ENCODE data around the gene DAAM2.
A peak's percentile ranks its signal among the peaks of the same experiment; 100 is the strongest.

DAAM2 gene

GRCh38 chr6:39849764-39850163 lies 57.6 kb downstream of the DAAM2 start:
- no peak for DNase-seq

GRCh38 chr6:39850736-39851297 lies 58.6 kb downstream of the DAAM2 start:
- DNase-seq, result no peak

- no peak for DNase-seq
Measured at GRCh38 chr6:39851331-39851730, 59.2 kb downstream of the DAAM2 start.

- DNase-seq, result no peak
Measured at GRCh38 chr6:39852324-39852723, 60.1 kb downstream of the DAAM2 start.

GRCh38 chr6:39853604-39854003 lies 61.4 kb downstream of the DAAM2 start:
- DNase-seq, result no peak

- DNase-seq, result no peak
Measured at GRCh38 chr6:39855356-39855995, 63.3 kb downstream of the DAAM2 start.

GRCh38 chr6:39859025-39859424 lies 66.8 kb downstream of the DAAM2 start:
- no peak for DNase-seq

- no peak for DNase-seq
Measured at GRCh38 chr6:39861663-39862062, 69.5 kb downstream of the DAAM2 start.

GRCh38 chr6:39865011-39865888 lies 73.1 kb downstream of the DAAM2 start:
- peak; percentile 33 for DNase-seq

- no peak for DNase-seq
Measured at GRCh38 chr6:39867592-39867991, 75.4 kb downstream of the DAAM2 start.

GRCh38 chr6:39870950-39871349 lies 78.8 kb downstream of the DAAM2 start:
- no peak for DNase-seq

GRCh38 chr6:39873439-39873838 lies 81.3 kb downstream of the DAAM2 start:
- no peak for DNase-seq

GRCh38 chr6:39876111-39876510 lies 83.9 kb downstream of the DAAM2 start:
- no peak for DNase-seq

- DNase-seq, result no peak
Measured at GRCh38 chr6:39876826-39877225, 84.7 kb downstream of the DAAM2 start.

- no peak for DNase-seq
Measured at GRCh38 chr6:39879535-39879934, 87.4 kb downstream of the DAAM2 start.

- no peak for DNase-seq
Measured at GRCh38 chr6:39880594-39880993, 88.4 kb downstream of the DAAM2 start.

GRCh38 chr6:39881851-39882530 lies 89.8 kb downstream of the DAAM2 start:
- no peak for DNase-seq

GRCh38 chr6:39882531-39882899 lies 90.3 kb downstream of the DAAM2 start:
- no peak for DNase-seq

GRCh38 chr6:39884696-39885095 lies 92.5 kb downstream of the DAAM2 start:
- DNase-seq, result no peak

GRCh38 chr6:39885691-39886090 lies 93.5 kb downstream of the DAAM2 start:
- no peak for DNase-seq

GRCh38 chr6:39886871-39887270 lies 94.7 kb downstream of the DAAM2 start:
- DNase-seq, result no peak

GRCh38 chr6:39887692-39888450 lies 95.7 kb downstream of the DAAM2 start:
- no peak for DNase-seq

GRCh38 chr6:39889229-39889628 lies 97.1 kb downstream of the DAAM2 start:
- no peak for DNase-seq

Data from NCI-H748 treated with DMSO at 0.1 percent for 48 hours (cell line).